ENCODE measurements around the gene THAP4. TPM values are rescaled to one million over a fixed set of nuclear protein-coding genes. Genes with fewer than 3 reads are reported as not detected.

The THAP4 gene
- total and polyA plus RNA-seq, 2 of the 4 experiments (the other 2 are of a cell fraction), result 33.9 to 55.1 TPM

GRCh38 chr2:241671457-241672240 lies 34.7 kb upstream of the THAP4 start:
- Histone ChIP-seq H3K27ac (ENCODE audit: insufficient read depth, low read length) (no peak overlapping the region), H2BK120ac (ENCODE audit: low read depth, low read length) (no peak overlapping the region), H3K79me1 (ENCODE audit: low read depth in 1 of 2, low read length in 2 of 2) (peaks cover 2 to 7% of the 10 kb centered on the region in 2 experiments; a peak in 1 of 4 replicates), H3K56ac (ENCODE audit: extremely low read depth, insufficient read depth, low read length) (no peak overlapping the region), H3K14ac (replicated peaks; ENCODE audit: low read depth, low read length) (no peak overlapping the region), H2AFZ (replicated peaks; ENCODE audit: low read length, poor library complexity) (no peak overlapping the region), H4K91ac (ENCODE audit: insufficient read depth, low read depth, low read length) (no peak overlapping the region), H3K36me3 (ENCODE audit: control insufficient read depth, insufficient read depth, low read length) (peaks cover 66% of the 10 kb centered on the region), H4K5ac (ENCODE audit: low read depth, low read length) (no peak overlapping the region), H3K23ac (ENCODE audit: low read depth, low read length) (no peak overlapping the region), H3K9me1 (ENCODE audit: insufficient read depth, low read length) (no peaks in the 10 kb centered on the region), H3K27me3 (ENCODE audit: control insufficient read depth, insufficient read depth, low read length) (no peaks in the 10 kb centered on the region), H2AK5ac (ENCODE audit: low read depth, low read length) (no peak overlapping the region), H3K4me2 (ENCODE audit: low read depth, low read length) (no peak overlapping the region), H4K20me1 (ENCODE audit: insufficient read depth, low read length) (peaks cover 7% of the 10 kb centered on the region; the same call in 1 of the 2 replicates), H3K9ac (ENCODE audit: low read depth, low read length) (no peak overlapping the region), H3K9me3 (ENCODE audit: control insufficient read depth, insufficient read depth, low read length) (no peaks in the 10 kb centered on the region), H3K4me1 (ENCODE audit: control insufficient read depth, insufficient read depth, low read length) (peaks cover 2% of the 10 kb centered on the region), H3K18ac (ENCODE audit: low read depth, low read length) (no peak overlapping the region), H3K4ac (ENCODE audit: low read depth, low read length) (no peak overlapping the region), H2BK15ac (ENCODE audit: low read depth, low read length) (no peak overlapping the region), H2BK20ac (ENCODE audit: low read depth, low read length) (no peak overlapping the region), H2AK9ac (replicated peaks; ENCODE audit: low read depth, low read length, poor library complexity) (no peak overlapping the region), H2BK5ac (ENCODE audit: low read depth, low read length, poor library complexity, severe bottlenecking) (no peak overlapping the region), H4K8ac (ENCODE audit: low read depth in 2 of 2, low read length in 2 of 2) (no peak overlapping the region), H3K4me3 (ENCODE audit: insufficient read depth, low read depth, low read length) (no peak overlapping the region)
- ChIA-PET CTCF (no interaction called here), POLR2A (ENCODE audit: unreplicated experiment) (no interaction called here)
- intact Hi-C loops (cut with micrococcal nuclease), result no loop called here
- dilution Hi-C loops (cut with HindIII; ENCODE audit: low sequenced_read_pairs, unreplicated experiment), result no loop called here
- no peak for TF ChIP-seq RAD21 (IDR thresholded peaks at IDR 0.05; ENCODE audit: low read length)
- in situ Hi-C loops (cut with MboI; ENCODE audit: low sequenced_read_pairs), result loop anchor here (25.0 kb wide), 1 partner anchor 809 kb away; the partner anchor contains the start of gene AGXT
- no TSS peak for BruUV-seq (replicated peaks)
- WGBS, 2 experiments (ENCODE audit: extremely low coverage in 2 of 2, insufficient read length in 1 of 2), result 93% methylated on average over 13 of the region's 31 CpGs; no CpG with 5 or more reads in 1 of the 2 experiments
- ATAC-seq (ENCODE audit: low read depth), result no peak
- DNase-seq, result no peak
